ENCODE results near the gene PTMS. TPM values are rescaled to one million over a fixed set of nuclear protein-coding genes. Genes with fewer than 3 reads are reported as not detected.

The PTMS gene
- total RNA-seq, 1 experiment from 2014 or later = 422 TPM

DNA sequence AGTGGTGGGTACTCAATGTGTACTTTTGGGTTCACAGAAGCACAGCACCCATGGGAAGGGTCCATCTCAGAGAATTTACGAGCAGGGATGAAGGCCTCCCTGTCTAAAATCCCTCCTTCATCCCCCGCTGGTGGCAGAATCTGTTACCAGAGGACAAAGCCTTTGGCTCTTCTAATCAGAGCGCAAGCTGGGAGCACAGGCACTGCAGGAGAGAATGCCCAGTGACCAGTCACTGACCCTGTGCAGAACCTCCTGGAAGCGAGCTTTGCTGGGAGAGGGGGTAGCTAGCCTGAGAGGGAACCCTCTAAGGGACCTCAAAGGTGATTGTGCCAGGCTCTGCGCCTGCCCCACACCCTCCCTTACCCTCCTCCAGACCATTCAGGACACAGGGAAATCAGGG lies 54.0 kb downstream of the PTMS start:
- Histone ChIP-seq H2AFZ (ENCODE audit: low read length) (no peak overlapping the region), H2BK120ac (ENCODE audit: low read depth, low read length, poor library complexity, severe bottlenecking) (no peak overlapping the region), H2BK15ac (ENCODE audit: low read depth, low read length) (no peak overlapping the region), H3K18ac (ENCODE audit: insufficient read length, low read depth, low read length) (no peak overlapping the region), H3K9ac (ENCODE audit: extremely low read depth, insufficient read length, low read length) (no peak overlapping the region), H3T11ph (ENCODE audit: low read length) (no peak overlapping the region), H3K14ac (ENCODE audit: insufficient read depth, low read length) (no peak overlapping the region), H3K56ac (ENCODE audit: insufficient read length, low read depth, low read length) (no peak overlapping the region), H3K23ac (ENCODE audit: insufficient read length, low read depth, low read length) (no peak overlapping the region), H2BK5ac (ENCODE audit: insufficient read length, low read length) (no peak overlapping the region), H3K23me2 (ENCODE audit: insufficient read length, low read depth, low read length, poor library complexity, severe bottlenecking) (peaks cover 8% of the 10 kb centered on the region), H4K91ac (ENCODE audit: insufficient read length, low read depth, low read length) (no peak overlapping the region), H4K5ac (ENCODE audit: insufficient read length, low read depth, low read length) (no peak overlapping the region), H3K4me2 (ENCODE audit: insufficient read depth, insufficient read length, low read length) (no peak overlapping the region), H3K9me3 (ENCODE audit: control insufficient read depth, low read depth, low read length) (no peaks in the 10 kb centered on the region), H4K8ac (replicated peaks; ENCODE audit: insufficient read length, low read depth, low read length) (no peak overlapping the region), H3K27me3 (ENCODE audit: insufficient read depth, low read length) (peaks cover 4% of the 10 kb centered on the region; the same call in 1 of the 2 replicates), H3K4ac (ENCODE audit: low read depth, low read length) (no peak overlapping the region), H3K79me2 (ENCODE audit: insufficient read depth, low read length) (no peaks in the 10 kb centered on the region), H2BK20ac (ENCODE audit: low read depth, low read length, poor library complexity, severe bottlenecking) (no peak overlapping the region), H3K4me1 (ENCODE audit: insufficient read depth, low read length) (peaks cover 7% of the 10 kb centered on the region; the same call in 1 of the 2 replicates), H4K20me1 (ENCODE audit: control insufficient read depth, insufficient read depth, insufficient read length) (peaks cover 2% of the 10 kb centered on the region), H2AK5ac (ENCODE audit: insufficient read length, low read length) (no peak overlapping the region), H3K27ac (ENCODE audit: insufficient read length, low read depth, low read length) (no peak overlapping the region), H2BK12ac (ENCODE audit: insufficient read length, low read depth, low read length) (no peak overlapping the region), H3K79me1 (ENCODE audit: insufficient read depth, low read depth, low read length, poor library complexity, severe bottlenecking) (no peaks in the 10 kb centered on the region)
- Mint-ChIP-seq H3K27me3 (ENCODE audit: low read depth) (peaks cover 66% of the 10 kb centered on the region), H3K4me1 (peaks cover 59 to 62% of the 10 kb centered on the region in 2 experiments), H3K27ac (no peak overlapping the region; a peak in 1 of 7 replicates), H3K9me3 (peaks cover 0 to 2% of the 10 kb centered on the region in 2 experiments; a peak in 1 of 5 replicates), H3K4me3 (peak overlapping the region in 1 of 2 experiments; percentile 85; a peak in 2 of 5 replicates), H3K36me3 (ENCODE audit: insufficient read depth in 1 of 3, low read depth in 3 of 3) (peaks cover 8 to 12% (median 10%) of the 10 kb centered on the region in 3 experiments; a peak in 6 of 7 replicates)
- TF ChIP-seq, protein P1, sequence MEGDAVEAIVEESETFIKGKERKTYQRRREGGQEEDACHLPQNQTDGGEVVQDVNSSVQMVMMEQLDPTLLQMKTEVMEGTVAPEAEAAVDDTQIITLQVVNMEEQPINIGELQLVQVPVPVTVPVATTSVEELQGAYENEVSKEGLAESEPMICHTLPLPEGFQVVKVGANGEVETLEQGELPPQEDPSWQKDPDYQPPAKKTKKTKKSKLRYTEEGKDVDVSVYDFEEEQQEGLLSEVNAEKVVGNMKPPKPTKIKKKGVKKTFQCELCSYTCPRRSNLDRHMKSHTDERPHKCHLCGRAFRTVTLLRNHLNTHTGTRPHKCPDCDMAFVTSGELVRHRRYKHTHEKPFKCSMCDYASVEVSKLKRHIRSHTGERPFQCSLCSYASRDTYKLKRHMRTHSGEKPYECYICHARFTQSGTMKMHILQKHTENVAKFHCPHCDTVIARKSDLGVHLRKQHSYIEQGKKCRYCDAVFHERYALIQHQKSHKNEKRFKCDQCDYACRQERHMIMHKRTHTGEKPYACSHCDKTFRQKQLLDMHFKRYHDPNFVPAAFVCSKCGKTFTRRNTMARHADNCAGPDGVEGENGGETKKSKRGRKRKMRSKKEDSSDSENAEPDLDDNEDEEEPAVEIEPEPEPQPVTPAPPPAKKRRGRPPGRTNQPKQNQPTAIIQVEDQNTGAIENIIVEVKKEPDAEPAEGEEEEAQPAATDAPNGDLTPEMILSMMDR (conservative IDR thresholded peaks at IDR 0.05) = no peak
- no peak for DNase-seq
- no CpG with 5 or more reads among the region's 5 CpGs for WGBS (ENCODE audit: extremely low coverage, insufficient read length, low lambda C conversion rate)

Other genes starting within 250 kb of the PTMS start
- gene GAPDH, start 231.8 kb upstream of the PTMS start, total RNA-seq (2021) = 4,581 and 4,651 TPM in 2 replicates
- gene IFFO1, start 210.3 kb upstream of the PTMS start, total RNA-seq (2021) = 16.3 and 17.9 TPM in 2 replicates
- 136 and 137 TPM in 2 replicates for gene NOP2, start 198.1 kb upstream of the PTMS start, total RNA-seq (2021)
- 334 and 346 TPM in 2 replicates for gene CHD4, start 159.0 kb upstream of the PTMS start, total RNA-seq (2021)
- 0.22 TPM in 2 replicates for gene LPAR5, start 130.4 kb upstream of the PTMS start, total RNA-seq (2021)
- gene ACRBP, start 118.9 kb upstream of the PTMS start, total RNA-seq (2021) = 1.3 and 1.9 TPM in 2 replicates
- gene ING4, start 103.2 kb upstream of the PTMS start, total RNA-seq (2021) = 20.1 TPM in 2 replicates
- 83.5 and 88.0 TPM in 2 replicates for gene ZNF384, start 77.0 kb upstream of the PTMS start, total RNA-seq (2021)
- 5.2 and 6.6 TPM in 2 replicates for gene PIANP, start 65.5 kb upstream of the PTMS start, total RNA-seq (2021)
- gene COPS7A, start 42.3 kb upstream of the PTMS start, total RNA-seq (2021) = 34.2 and 35.9 TPM in 2 replicates
- 244 and 258 TPM in 2 replicates for gene MLF2, start 13.2 kb upstream of the PTMS start, total RNA-seq (2021)
- gene LAG3, start 6.2 kb downstream of the PTMS start, total RNA-seq (2021) = 1.7 and 2.2 TPM in 2 replicates
- 0.88 and 1.1 TPM in 2 replicates for gene CD4, start 23.2 kb downstream of the PTMS start, total RNA-seq (2021)
- gene GPR162, start 55.5 kb downstream of the PTMS start, total RNA-seq (2021) = 4.6 and 6.1 TPM in 2 replicates
- gene P3H3, start 62.0 kb downstream of the PTMS start, total RNA-seq (2021) = 55.0 and 60.2 TPM in 2 replicates
- gene GNB3, start 74.6 kb downstream of the PTMS start, total RNA-seq (2021) = 17.3 and 20.0 TPM in 2 replicates
- gene CDCA3, start 84.9 kb downstream of the PTMS start, total RNA-seq (2021) = 45.1 and 48.6 TPM in 2 replicates
- 143 and 144 TPM in 2 replicates for gene USP5, start 85.8 kb downstream of the PTMS start, total RNA-seq (2021)
- 1,177 and 1,211 TPM in 2 replicates for gene TPI1, start 101.2 kb downstream of the PTMS start, total RNA-seq (2021)
- 13.7 and 16.3 TPM in 2 replicates for gene SPSB2, start 106.9 kb downstream of the PTMS start, total RNA-seq (2021)
- 2.1 and 2.6 TPM in 2 replicates for gene LRRC23, start 138.5 kb downstream of the PTMS start, total RNA-seq (2021)
- 165 and 166 TPM in 2 replicates for gene ENO2, start 148.2 kb downstream of the PTMS start, total RNA-seq (2021)
- 97.9 and 103 TPM in 2 replicates for gene ATN1, start 161.6 kb downstream of the PTMS start, total RNA-seq (2021)
- gene RNU7-1, start 177.5 kb downstream of the PTMS start, total RNA-seq (2021) = not detected in 2 replicates
- gene C12orf57, start 177.7 kb downstream of the PTMS start, total RNA-seq (2021) = 195 TPM in 2 replicates
- 18.2 and 19.8 TPM in 2 replicates for gene PTPN6, start 185.0 kb downstream of the PTMS start, total RNA-seq (2021)
- gene PHB2, start 204.3 kb downstream of the PTMS start, total RNA-seq (2021) = 370 and 383 TPM in 2 replicates
- 62.7 and 67.4 TPM in 2 replicates for gene EMG1, start 204.6 kb downstream of the PTMS start, total RNA-seq (2021)